GM21515 (cell line): ENCODE measurements around the gene SLC2A1.

Experiments
- ATAC-seq: cut with Tn5 transposase; IDR thresholded peaks from one replicate; pipeline ENCODE4 v1.9.1; 2021; ENCODE audit not compliant: unreplicated experiment

The SLC2A1 gene

GRCh38 chr1:42979896-42980800 is 21.5 kb upstream of the SLC2A1 start:
- ATAC-seq = no peak

GRCh38 chr1:42979036-42979430 is 20.4 kb upstream of the SLC2A1 start:
- ATAC-seq = no peak

- no peak for ATAC-seq
Observed at GRCh38 chr1:42978317-42979035, 19.8 kb upstream of the SLC2A1 start.

GRCh38 chr1:42977653-42978052 is 19.0 kb upstream of the SLC2A1 start:
- no peak for ATAC-seq

- ATAC-seq = no peak
Observed at GRCh38 chr1:42975561-42976225, 17.0 kb upstream of the SLC2A1 start.

- ATAC-seq = no peak
Observed at GRCh38 chr1:42974767-42975437, 16.2 kb upstream of the SLC2A1 start.

GRCh38 chr1:42973799-42974198 is 15.1 kb upstream of the SLC2A1 start:
- ATAC-seq = no peak

- no peak for ATAC-seq
Observed at GRCh38 chr1:42973286-42973685, 14.6 kb upstream of the SLC2A1 start.

- no peak for ATAC-seq
Observed at GRCh38 chr1:42971841-42972291, 13.2 kb upstream of the SLC2A1 start.

GRCh38 chr1:42970143-42970542 is 11.5 kb upstream of the SLC2A1 start:
- ATAC-seq = no peak

GRCh38 chr1:42968654-42969053 is 10.0 kb upstream of the SLC2A1 start:
- ATAC-seq = no peak

GRCh38 chr1:42966688-42967612 is 8.3 kb upstream of the SLC2A1 start:
- no peak for ATAC-seq

- ATAC-seq = no peak
Observed at GRCh38 chr1:42965378-42965777, 6.7 kb upstream of the SLC2A1 start.

- no peak for ATAC-seq
Observed at GRCh38 chr1:42964044-42964812, 5.6 kb upstream of the SLC2A1 start.

- no peak for ATAC-seq
Observed at GRCh38 chr1:42963378-42964043, 4.8 kb upstream of the SLC2A1 start.

GRCh38 chr1:42962641-42963377 is 4.1 kb upstream of the SLC2A1 start:
- ATAC-seq = no peak

- no peak for ATAC-seq
Observed at GRCh38 chr1:42961312-42962091, 2.8 kb upstream of the SLC2A1 start.
